ENCODE results near the gene OR6V1.
"Not testable (repeated sequence)": the region's sequence is repeated elsewhere in the genome, so short reads cannot be mapped to it uniquely, and the experiment has no call there.

Gene OR6V1

DNA sequence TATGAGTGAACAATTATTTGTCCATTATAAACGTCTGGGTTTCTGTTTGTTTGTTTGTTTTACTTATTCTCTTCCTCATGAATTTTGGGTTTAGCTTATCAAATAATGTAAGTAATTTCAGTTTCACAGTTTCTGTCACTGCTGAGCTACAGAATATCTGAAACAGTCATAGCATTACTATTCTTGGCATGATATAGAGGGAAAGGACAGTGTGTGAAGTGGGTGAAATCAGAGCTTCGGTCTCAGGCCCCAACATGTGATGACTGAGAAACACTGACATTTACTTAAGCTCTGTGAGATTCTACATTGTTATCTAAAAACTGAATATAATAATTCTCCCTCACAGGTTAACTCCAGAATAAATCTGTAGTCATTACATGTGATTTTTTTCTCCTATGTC, 8.8 kb upstream of the OR6V1 start:
- DNase-seq, result no peak

DNA sequence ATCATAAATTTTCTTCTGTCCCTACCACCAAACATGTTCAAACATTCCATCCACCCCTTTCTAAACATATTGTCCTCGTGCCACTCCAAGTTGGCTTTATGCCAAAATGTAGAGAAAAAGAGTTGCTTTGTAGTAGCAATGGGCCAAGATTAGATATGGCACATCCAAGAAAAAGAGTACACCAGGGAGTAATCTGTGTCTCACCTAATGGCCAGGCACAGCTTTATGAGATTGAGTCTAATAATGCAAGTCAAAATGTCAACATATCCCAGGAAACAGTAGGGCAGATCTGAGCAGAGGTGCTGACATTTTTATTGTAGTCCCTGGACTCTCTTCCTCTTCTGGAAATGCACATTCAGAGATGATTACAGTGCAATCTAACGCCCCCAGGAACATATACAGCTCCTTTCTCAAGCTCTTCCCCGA, 5.7 kb upstream of the OR6V1 start:
- DNase-seq, result no peak

DNA sequence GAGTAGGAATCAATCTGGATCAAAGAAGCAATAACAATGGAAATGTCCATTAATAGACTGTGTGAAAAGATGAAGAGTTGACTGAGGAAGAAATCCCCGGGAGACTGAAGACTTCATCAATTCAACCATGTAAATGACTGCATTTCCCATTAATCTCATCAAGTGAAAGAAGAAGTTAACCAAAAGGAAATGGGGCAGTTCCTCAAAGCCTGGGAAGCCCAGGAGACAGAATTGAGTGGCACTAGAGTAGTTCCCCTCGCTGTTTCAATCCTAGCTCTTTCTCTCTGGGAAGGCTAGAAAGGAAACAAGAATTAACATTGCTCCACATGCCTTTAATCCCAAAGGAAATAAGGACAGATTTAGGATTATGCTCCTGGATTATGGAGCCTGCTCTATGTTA, 4.8 kb upstream of the OR6V1 start:
- DNase-seq, result no peak

DNA sequence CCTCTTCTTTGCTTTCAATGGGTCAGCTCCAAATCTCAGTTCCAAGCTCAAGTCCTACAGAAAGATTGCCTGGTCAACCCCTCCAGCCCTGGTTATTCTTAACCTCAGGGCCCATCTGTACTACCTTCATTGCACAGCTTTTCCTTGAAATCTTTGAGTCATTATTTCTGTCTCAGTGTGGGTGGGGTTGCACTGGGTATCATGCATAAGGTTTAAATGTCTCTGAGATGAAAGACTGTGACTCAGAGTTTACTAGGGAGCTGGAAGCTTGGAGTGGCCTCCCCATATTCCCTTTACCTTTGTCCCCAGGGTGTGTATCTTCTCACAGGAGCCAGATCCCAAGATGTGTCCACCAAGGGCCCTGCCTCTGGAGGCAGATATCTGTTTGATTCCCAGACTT, 3.3 kb upstream of the OR6V1 start:
- no peak for DNase-seq

DNA sequence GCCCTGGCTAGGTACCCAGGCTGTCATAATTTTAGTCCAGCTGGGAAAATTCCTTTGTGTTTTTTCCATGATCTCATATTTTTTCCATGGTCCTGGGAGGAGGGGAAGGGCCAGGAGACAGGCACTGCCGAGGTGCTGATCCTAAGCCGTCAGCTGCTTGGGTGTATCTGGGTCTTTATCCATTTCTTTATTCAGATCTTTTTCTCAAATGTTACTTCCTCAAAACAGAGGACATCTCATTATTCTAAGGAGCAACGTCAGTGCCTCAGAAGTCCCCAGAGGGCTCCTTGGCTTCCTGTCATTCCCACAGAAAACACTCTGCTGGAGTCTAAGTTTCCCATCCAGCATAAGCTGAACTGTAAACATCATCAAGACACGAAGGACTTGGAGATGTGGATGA, 2.8 kb upstream of the OR6V1 start:
- no peak for DNase-seq

DNA sequence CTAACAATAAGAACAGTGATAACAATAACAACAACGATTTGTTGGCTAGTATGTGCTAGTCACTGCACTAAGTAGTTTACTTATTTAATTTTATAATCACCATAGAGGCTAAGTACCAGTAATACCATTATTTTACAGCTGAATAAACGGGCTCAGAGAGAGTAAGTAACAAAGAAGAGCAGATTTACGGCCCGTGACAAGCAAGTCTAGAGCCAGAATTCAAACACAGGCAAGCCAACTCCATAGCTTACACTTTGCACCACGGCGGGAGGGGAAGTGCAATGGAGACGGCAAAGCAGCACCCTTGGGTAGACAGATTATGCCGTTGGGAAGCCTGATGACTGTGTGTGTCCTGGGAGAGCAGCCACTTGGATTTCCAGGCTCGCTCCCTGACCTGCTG, 1.2 kb upstream of the OR6V1 start:
- no peak for DNase-seq

- no peak for DNase-seq
Measured at GRCh38 chr7:143054621-143055020, 2.5 kb downstream of the OR6V1 start.

- no peak for DNase-seq
Measured at GRCh38 chr7:143055754-143056153, 3.6 kb downstream of the OR6V1 start.

GRCh38 chr7:143063741-143064140, 11.6 kb downstream of the OR6V1 start:
- DNase-seq, result no peak

DNA sequence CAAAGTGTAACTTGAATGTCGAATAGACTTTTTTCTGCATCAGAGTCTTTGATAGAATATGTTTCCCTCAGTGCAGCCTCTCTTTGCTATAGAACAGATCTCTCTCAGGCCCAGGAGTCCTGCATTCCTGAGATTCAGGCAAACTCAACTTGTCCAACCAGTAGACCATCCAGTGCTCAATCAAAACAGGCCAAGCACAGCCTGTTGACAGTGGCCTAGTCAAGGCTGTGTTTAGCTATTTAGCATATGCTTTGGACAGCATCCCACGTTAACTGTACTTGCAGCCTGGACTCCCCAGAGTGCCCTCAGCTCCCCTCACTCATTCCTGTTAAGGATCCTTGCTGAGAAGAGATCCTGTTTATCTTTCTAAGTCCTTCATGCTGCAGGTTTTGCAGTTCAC, 16.3 kb downstream of the OR6V1 start:
- DNase-seq, result no peak

DNA sequence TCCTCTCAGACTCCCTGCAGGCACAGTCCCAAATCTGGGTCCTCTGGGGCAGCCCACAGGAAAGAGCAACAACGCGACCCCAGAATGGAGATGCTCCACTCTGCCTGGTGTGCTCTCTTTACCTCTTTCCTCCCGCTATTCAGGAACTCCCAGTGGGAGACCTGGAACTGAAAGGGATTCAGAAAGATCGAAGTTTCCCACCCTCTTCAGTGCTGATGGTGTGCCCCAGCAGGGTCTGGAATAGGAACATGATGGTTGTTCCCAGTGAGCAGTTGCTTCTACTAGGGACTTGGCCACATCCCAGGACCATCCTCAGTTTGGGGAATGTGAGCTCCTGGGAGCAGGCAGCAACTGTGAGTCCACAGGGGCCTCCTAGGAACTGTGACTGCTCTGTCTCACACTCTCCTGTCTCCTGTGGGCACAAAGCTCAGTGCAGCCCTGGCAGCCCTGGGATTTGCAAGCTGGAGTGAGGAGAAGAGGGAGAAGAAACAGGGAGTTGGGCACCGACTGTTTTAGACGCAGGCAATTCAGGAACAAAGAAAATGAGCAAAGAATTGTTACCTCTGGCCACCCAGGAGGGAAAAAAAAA, 17.9 kb downstream of the OR6V1 start:
- DNase-seq, result no peak

GRCh38 chr7:143073556-143073955, 21.4 kb downstream of the OR6V1 start:
- DNase-seq, result no peak

DNA sequence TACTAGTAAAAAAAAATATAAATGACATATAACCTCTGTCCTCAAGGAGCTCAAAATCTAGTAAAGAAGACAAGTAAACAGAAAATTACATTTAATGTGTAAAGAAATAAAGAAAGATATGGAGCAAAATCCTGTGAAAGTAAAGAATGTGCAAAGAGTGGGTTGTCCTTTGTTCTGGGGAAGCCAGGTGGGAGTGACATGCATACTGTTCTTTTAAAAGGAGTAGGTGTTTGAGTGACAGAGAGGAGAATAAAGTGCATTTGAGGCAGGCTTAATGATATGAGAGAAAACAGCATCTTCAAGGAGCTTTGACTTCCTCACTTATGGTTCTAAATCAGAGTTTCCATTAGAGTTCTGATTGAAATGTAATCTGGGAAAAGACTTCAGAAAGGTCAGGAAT, 22.0 kb downstream of the OR6V1 start:
- no peak for DNase-seq

DNA sequence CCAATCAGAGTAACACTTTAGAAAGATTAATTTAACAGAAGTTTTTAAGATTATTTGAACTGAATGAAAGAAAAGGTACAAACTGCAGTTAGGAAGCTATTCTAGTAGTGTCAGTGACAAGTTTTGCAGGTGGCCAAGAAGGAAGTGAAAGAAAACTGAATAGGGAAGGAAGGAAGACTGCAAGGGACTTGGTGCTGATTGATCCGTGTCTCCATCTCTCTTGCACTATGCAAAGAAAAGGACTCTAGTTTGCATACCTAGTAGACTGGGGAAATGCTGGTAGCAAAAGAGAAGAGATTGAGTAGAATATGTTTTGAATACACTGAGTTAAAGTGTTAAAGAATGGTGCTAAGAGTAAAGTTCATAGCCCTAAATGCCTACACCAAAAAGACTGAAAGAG, 33.0 kb downstream of the OR6V1 start:
- no peak for DNase-seq

GRCh38 chr7:143085610-143086009, 33.5 kb downstream of the OR6V1 start:
- not testable (repeated sequence) for DNase-seq

GRCh38 chr7:143088549-143089231, 36.5 kb downstream of the OR6V1 start:
- not testable (repeated sequence) for DNase-seq

DNA sequence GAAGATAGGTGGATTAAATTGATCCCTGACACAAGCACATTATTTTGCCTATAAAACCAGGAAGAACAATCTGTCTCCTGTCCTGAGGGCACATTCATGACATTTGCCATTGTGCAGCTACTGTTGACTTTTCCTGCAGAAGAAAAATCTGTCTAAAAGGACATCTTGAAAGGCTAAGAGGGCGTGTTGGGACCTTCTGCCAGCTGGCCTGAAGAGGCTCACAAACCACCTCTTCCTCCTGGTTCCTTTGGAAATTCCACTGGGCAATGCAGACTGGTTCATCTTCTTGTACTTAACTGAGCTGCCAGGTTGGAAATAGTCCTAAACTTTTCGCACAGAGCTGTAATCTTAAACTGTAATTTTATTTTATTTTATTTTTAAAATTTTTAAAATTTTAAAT, 44.0 kb downstream of the OR6V1 start:
- no peak for DNase-seq

DNA sequence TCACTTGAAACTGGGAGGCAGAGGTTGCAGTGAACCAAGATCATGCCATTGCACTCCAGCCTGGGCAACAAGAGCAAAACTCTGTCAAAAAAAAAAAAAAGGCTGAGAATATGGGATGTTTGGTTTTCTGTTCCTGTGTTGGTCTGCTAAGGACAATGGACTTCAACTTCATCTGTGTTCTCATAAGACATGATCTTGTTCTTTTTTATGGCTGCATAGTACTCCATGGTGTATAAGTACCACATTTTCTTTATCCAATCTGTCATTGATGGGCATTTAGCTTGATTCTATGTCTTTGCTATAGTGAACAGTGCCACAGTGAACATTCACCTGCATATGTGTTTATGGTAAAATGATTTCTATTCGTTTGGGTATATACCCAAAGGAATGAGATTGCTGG, 47.4 kb downstream of the OR6V1 start:
- DNase-seq, result not testable (repeated sequence)
